ENCODE data around the gene ULK2.

The ULK2 gene

DNA sequence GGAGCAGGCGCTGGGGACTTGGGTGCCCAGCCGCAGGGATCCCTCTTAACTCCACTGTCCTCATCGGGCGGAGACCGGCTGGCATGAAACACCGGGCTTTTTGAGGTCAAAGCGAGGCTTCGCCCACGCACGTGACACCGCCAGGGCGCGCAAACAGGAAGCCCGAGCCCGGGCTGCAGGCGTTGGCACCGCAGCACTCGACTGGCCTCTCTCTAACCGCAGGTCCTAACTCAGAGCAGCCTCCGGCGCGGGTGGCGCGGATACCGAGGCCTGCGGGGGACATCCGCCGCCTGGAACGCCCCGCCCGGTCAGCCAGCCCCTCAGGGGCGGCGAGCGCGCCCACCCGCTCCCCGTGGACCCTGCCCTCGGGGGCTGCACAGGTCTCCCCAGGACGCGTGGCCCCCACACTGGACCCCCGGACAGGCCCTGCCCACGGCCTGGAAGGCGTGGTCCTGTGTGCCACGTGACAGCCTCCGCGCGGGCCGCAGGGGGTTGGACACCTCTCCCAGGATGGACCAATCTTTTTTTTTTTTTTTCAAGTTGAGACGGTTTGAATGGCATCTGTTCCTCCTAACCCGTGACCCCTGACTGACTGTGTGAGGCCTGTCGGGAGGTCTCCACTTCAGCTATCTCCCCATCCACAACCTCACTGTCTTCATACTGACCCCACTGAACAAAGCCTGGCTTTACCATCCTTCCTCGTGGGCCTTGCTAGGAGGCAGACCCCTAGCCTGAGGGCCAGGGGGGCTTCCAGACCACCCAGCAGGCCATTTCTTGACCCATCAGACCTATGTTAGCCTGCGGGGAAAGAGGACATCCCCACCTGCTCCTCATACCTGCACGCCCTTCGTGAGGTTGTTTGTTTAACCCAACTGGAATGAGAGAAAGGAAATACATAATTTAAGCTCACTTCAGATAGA lies 143.0 kb downstream of the ULK2 start:
- no peak for DNase-seq

DNA sequence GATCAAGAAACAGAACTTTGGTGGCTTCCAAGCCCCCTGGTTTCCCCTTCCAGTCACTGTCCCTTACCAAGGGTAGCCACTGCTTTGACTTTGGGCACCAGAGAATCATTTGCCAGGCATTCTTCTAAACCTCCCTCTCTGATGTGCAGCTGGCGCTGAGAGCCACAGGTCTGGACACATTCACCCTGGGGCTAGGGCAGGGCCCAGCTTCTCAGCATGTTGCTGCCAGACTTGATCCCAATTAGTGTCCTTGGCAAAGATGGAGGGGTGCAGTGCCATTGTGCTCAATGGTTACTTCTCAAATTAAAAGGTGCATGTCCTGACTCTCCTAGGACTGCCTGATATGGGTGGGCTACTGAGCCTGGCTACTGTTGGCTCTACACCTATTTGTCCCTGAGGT lies 143.8 kb downstream of the ULK2 start:
- DNase-seq: no peak

Measured in eye (tissue), 1 donor.